HG03354 (cell line): ENCODE measurements around the gene SAMM50.
A peak's percentile ranks its signal among the peaks of the same experiment; 100 is the strongest.

Experiments used
- ATAC-seq: cut with Tn5 transposase; IDR thresholded peaks from one replicate; pipeline ENCODE4 v1.9.1; 2021; ENCODE audit warnings: mild to moderate bottlenecking; ENCODE audit not compliant: unreplicated experiment, poor library complexity, severe bottlenecking

The SAMM50 gene

DNA sequence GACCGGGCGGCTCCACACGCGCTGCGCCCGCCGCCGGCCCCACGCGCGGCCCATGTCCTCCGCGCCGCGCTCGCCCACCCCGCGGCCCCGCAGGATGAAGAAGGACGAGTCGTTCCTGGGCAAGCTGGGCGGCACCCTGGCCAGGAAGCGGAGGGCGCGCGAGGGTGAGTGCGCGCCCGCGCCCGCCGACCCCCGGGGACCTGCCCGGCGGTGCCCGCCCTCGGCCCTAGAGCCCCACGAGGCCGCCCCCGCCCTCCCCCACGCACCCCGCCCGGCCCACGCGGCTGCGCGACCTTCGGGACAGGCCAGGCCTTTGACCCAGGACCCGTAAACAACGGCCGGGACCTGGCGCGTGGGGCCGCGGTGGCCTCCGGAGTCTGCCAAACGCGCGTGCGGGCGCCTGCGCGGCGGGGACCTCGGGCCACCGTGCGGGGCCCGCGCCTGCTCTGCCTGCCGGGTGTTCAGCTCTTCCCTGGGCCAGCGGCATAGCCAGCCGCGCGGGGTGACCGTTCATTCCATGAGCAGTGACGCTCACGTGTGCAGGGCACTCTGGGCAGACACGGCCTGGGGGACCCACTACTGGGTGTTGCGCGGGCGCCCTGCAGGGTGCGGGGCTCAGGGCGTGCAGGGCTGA, 69.2 kb downstream of the SAMM50 start, which contains the start of gene PARVB:
TSS of gene PARVB (plus strand) at position 15 of the 634 bp plus-strand sequence. CDS start at position 53, 38 bp downstream.
- no peak for ATAC-seq

DNA sequence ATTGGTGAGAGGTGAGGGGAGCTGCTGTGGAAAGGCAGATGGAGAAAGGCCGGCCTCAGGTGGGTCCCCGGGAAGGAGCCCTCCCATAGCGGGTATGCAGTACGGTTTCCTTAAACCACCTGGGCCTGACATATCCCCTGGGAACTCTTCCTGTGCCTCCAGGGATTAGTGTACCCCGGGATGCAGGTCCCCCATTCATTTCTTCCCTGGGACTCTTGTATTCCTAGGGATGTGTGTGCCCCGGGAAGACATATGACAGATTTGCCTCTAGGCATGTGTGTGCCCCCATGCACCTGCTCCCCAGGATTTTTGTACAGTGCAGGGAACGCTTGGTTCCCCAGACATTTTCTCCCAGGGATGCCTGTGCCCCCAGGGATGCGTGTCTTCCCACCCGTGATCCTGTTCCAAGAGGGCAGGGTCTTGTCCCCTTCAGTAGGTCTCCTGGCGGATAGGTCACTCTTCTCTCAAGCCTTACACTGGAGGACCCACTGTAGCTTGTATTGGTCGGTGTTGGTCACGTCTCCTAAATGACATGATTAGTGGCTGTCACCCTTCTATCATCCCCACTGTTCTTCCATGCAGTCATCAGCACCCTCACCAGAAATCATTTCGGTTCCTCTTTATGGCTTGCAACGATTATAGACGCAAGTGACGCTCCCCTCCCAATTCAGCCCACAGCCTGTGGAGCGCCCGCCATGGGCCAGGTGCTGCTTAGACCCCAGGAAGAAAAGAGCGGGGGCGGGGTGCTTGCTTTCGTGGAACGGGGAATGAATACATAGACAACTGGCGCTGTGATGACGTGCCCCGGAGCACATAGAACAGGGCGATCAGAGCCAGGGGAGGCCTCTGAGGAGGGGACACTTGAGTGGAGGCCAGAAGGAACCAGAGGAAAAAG, 70.2 kb downstream of the SAMM50 start:
- peak; percentile 54 for ATAC-seq

DNA sequence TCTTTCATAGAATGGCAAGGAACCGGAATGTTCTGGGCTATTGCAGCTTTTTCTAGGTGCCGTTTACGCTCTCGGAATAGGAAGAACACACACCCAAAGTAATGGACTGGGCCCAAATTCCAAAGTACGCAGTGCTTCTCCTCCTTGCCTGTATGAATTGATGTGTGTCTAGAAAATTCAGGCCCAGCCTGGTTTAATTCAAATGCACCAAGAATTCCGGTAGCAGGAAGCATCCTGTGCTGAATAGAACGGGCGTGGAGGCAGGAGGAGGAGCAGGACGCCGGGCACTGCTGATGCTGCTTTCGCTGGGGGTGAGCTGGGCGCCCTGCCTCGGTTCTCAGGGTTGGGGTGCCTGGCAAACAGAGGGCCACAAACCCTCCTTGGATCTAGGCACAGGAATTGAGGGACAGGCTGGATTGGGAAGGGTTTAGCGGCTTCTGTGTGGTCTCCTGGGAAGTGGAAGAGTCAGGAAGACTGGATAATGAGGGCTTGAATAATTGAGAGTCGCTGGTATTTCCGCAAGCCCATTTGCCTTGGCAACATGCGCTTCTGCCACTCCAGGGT, 70.9 kb downstream of the SAMM50 start:
- no peak for ATAC-seq

DNA sequence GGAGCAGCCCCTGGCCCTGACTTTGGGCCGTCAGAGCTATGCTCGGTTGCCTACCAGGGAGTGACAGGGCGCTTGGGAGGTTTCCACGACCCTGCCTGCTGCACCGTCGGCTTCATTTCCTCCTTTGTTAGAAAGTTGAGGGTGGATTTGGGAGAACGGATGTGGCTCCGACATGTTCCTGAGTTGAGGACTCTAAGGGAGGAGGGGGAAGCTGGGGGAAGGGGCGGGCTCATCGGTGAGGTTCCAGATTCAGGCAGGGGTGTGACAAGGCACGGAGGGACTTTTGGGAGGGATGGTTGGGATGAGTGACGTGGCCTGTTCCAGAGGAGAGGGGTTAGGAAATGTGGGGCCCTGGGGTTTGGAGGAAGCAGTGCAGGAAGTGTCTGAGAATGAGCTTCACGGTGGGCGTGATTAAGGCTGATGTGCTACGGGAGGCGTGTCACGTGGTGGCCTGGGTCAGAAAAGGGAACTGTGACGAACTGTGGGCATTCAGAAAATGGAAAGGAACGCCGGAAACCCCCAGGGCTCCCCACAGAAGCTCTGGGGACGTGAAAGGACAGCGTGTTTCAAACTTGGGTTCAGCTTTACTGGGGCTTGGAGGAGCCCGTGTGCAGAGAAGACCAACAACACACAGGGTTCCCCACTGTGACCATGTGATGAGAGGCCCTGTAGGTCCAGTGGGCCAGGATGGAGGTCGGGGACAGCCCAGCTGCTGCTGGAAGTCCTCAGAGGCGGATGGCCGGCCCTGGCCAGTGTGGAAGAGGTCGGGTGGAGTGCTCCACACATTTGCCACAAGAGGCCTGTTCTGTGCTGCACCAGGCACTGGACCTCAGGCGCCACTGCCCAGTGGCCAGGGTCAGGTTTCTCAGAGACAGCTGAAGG, 71.6 kb downstream of the SAMM50 start:
- peak; percentile 59 for ATAC-seq

GRCh38 chr22:44028091-44028490, 72.8 kb downstream of the SAMM50 start:
- ATAC-seq, result no peak

DNA sequence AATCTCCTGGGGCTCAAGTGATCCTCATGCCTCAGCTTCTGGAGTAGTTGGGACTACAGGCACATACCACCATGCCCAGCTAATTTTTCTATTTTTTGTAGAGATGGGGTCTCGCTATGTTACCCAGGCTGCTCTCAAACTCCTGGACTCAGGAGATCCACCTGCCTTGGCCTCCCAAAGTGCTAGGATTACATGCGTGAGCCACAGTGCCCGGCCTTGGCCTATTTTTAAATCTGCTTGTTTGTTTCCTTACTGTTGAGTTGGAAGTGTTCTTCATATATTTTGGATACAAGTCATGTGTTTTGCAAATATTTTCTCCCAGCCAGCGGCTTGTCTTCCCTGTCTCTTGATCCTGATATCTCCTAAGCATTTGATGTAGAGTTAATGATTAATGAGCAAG, 73.8 kb downstream of the SAMM50 start:
- no peak for ATAC-seq

DNA sequence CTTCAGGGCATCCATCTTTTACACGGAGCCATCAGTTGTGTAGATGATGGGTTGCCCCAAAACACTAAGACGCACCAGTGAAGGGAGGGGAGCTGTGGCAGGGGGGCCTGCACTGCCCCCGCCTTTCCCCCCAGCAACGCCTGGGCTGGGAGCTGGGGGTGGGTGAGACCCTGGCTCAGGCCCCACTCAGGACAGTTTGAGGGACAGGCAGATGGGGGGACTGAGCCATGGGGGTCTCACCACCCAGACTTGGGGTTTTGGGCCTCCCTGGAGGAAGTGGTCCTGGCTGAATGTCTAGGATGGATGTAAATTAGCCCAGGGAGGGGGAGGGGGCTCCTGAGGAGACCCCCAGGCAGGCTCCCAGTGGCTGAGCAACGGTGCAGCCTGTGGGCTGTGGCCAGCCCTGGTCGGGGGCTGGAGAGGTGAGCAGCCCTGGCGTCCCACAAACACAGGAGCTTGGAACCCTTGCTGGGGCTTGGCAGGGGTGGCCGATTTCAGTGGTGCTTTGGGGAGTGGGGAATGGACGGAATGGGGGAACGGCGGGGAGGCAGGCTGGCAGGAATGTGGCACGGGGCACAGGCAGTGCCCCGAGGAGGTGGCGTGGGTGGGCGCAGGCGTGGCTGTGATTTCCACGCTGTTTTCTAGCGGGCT, 74.9 kb downstream of the SAMM50 start:
- no peak for ATAC-seq

DNA sequence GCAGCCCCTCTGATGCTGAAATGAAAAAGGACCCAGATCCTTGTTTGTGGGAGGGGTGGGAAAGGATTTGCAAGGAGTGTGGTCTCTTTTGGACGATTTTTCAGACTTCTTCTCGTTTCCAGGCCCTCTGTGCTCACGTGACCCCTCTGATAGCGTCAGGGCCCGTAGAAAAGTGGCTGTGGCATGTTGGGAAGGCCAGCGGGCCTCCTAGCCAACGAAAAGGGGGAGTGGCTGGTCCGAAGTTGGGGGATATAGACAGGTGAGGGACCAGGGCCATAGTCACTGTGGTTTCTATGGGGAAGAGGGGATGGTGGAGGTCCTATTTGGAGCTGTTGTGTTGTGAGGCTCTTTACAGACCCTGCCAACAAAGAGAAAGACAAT, 75.5 kb downstream of the SAMM50 start:
- ATAC-seq, result no peak

- no peak for ATAC-seq
Measured at GRCh38 chr22:44031158-44031952, 76.1 kb downstream of the SAMM50 start.

DNA sequence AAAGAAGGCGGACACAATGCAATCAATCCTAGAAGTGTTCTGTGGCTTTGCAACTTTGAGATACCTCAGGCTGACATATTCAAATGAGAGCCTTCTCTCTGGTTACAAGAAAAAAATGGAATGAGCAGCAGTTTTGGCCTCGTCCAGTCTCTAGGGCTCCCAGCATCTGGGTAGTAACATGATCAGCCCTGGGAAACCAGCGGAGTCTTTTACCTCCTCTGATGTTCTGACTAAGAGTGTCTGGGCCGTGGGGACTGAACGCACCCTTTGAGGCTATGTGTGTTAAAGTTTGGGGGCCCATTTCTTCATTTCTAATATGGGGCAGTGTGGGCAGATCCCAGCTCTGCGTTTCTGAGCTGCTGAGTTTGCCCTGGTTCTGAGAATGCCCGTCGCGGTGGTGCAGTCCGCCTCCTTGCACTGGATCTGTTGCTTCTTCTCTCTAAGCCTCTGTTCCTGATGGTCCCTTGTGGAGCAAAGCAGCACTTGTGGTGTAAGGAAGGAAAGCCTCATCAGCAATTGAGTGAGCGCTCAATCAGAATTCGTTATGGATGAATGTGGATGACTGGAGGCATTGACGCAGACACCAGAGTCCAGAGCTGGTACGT, 77.0 kb downstream of the SAMM50 start:
- no peak for ATAC-seq

- no peak for ATAC-seq
Measured at GRCh38 chr22:44033287-44033686, 78.0 kb downstream of the SAMM50 start.

GRCh38 chr22:44033694-44034093, 78.5 kb downstream of the SAMM50 start:
- no peak for ATAC-seq

GRCh38 chr22:44037519-44038375, 82.5 kb downstream of the SAMM50 start:
- ATAC-seq, result no peak

- ATAC-seq, result no peak
Measured at GRCh38 chr22:44039566-44040171, 84.4 kb downstream of the SAMM50 start.

DNA sequence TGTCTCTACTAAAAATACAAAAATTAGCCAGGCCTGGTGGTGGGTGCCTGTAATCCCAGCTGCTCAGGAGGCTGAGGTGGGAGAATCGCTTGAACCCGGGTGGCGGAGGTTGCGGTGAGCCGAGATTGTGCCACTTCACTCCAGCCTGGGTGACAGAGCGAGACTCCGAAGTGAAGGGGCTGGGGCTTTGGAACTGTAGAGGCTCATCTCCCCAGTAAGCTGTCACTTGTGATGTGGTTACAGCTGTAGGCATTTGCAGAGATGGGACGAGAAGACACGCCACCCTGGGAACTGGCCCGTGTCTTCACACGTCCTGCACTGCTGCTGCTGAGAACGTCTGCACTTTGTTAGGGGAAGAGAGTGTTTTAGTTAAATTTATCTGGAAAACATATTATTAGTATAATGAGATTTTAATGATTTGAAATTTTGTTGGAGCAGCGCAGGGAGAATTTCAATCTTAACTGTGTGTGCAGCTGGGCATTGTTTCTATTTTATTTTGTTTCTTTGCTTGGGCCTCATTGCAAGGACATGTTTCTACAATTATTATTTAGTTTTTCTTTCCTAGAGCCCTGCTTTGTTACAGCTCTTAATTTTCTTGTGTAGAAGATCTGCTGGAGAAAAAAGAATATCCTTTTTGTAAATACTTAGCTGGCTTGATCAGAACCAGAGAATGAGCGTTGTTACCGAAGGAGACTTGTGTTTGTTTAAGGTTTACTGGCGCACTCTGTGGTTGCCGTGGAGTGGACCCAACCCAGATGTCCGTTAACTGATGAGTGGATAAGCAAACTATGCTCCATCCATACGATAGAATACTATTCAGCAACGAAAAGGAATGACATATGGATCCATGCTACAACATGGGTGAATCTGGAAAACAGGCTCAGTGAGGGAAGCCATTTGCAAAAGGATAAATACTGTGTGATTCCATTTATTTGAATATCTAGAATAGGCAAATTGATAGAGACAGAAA, 87.3 kb downstream of the SAMM50 start:
- ATAC-seq, result peak; percentile 74

- no peak for ATAC-seq
Measured at GRCh38 chr22:44045145-44045544, 89.9 kb downstream of the SAMM50 start.
